Type B pancreatic cell (in vitro differentiated cells): Measurements from ENCODE around the gene EGFL7. TPM values are rescaled to one million over a fixed set of nuclear protein-coding genes. Genes with fewer than 3 reads are reported as not detected.

Source experiments
- DNase-seq: peaks from one replicate; pipeline ENCODE4 v3.0.0; 2021; ENCODE audit warnings: mixed read lengths; ENCODE audit not compliant: unreplicated experiment; ENCODE audit errors: extremely low spot score
- H3K27ac Mint-ChIP-seq: 2 replicates; pipeline ENCODE4 v1.8.0; 2021; ENCODE audit warnings: mild to moderate bottlenecking, mixed read lengths
- H3K27me3 Mint-ChIP-seq: 2 replicates; pipeline ENCODE4 v1.8.0; 2021; ENCODE audit warnings: mixed read lengths
- H3K36me3 Mint-ChIP-seq: 2 replicates; pipeline ENCODE4 v1.8.0; 2021; ENCODE audit warnings: mixed read lengths
- H3K4me1 Mint-ChIP-seq: one replicate; pipeline ENCODE4 v1.8.0; 2021; ENCODE audit warnings: mixed read lengths; ENCODE audit not compliant: unreplicated experiment
- H3K4me3 Mint-ChIP-seq: 2 replicates; pipeline ENCODE4 v1.8.0; 2021; ENCODE audit warnings: mild to moderate bottlenecking, mixed read lengths
- H3K9me3 Mint-ChIP-seq: 2 replicates; pipeline ENCODE4 v1.8.0; 2021; ENCODE audit warnings: mixed read lengths
- CTCF ChIP-seq: fragments of 200-600 bp; sonication (generic); conservative IDR thresholded peaks from 2 replicates; pipeline ENCODE4 v1.5.0; 2021; ENCODE audit warnings: antibody characterized with exemption, mild to moderate bottlenecking
- total RNA-seq: library from RNA; stranded (reverse); gene quantifications from 2 replicates; pipeline ENCODE4 v1.2.1, GENCODE V29; 2021; ENCODE audit warnings: low replicate concordance

Gene EGFL7
- total RNA-seq, 1 donor from 2014 or later, result 20.7 TPM

GRCh38 chr9:136687721-136688223 lies 25.1 kb downstream of the EGFL7 start:
- Mint-ChIP-seq H3K36me3 (no peaks in the 10 kb centered on the region), H3K27me3 (no peaks in the 10 kb centered on the region), H3K27ac (no peak overlapping the region), H3K4me3 (peak overlapping the region; percentile 77), H3K4me1 (peaks cover under 1% of the 10 kb centered on the region), H3K9me3 (no peaks in the 10 kb centered on the region)
- no peak for DNase-seq
- no peak for TF ChIP-seq CTCF

GRCh38 chr9:136688274-136689107 lies 25.8 kb downstream of the EGFL7 start:
- no peaks in the 10 kb centered on the region for H3K27me3 Mint-ChIP-seq
- peaks cover 8% of the 10 kb centered on the region for H3K4me1 Mint-ChIP-seq
- DNase-seq, result no peak
- H3K9me3 Mint-ChIP-seq, result no peaks in the 10 kb centered on the region
- H3K27ac Mint-ChIP-seq, result peak overlapping the region; percentile 46
- peak overlapping the region; percentile 77 for H3K4me3 Mint-ChIP-seq
- H3K36me3 Mint-ChIP-seq, result no peaks in the 10 kb centered on the region
- no peak for TF ChIP-seq CTCF

GRCh38 chr9:136689108-136689460 lies 26.4 kb downstream of the EGFL7 start:
- Mint-ChIP-seq H3K9me3 (no peaks in the 10 kb centered on the region), H3K4me3 (peak overlapping the region; percentile 72), H3K4me1 (peaks cover 8% of the 10 kb centered on the region), H3K27me3 (no peaks in the 10 kb centered on the region), H3K36me3 (no peaks in the 10 kb centered on the region), H3K27ac (no peak overlapping the region)
- DNase-seq, result no peak
- TF ChIP-seq CTCF, result no peak

DNA sequence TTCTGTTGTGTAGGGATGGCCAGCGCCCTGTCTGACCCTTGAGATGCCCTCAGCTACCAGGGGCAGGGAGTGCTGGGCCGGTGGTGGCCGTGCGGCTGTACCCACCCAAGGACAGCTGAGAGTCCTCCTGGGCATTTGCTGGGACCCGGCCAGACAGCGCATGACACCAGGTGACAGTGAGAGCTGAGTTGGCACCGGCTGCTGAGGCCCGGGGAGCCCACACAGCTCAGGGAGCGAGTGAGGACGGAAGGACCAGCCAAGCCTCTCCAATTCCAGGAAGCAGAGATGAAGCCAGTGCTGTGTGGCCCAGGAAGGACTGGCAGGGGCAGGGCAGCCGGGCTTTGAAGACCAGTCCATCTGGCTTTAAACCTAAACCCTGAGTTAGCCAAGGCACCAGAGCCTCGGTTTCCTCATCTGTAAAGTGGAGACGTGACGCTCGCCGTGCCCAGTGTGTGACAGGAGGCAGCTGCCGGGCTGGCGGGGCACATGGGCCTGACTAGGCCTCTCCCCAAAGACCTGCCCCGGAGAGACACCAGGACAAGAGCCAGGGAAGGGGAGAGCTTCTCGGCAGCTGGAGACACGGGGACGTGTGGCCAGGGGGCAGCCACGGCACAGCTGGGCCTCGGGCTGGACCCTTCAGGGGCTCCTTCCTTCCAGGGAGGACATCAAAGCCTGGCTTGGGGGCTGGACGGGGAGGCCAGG lies 27.5 kb downstream of the EGFL7 start:
- TF ChIP-seq CTCF, result no peak
- Mint-ChIP-seq H3K9me3 (no peaks in the 10 kb centered on the region), H3K27me3 (no peaks in the 10 kb centered on the region), H3K4me1 (peaks cover 8% of the 10 kb centered on the region), H3K27ac (no peak overlapping the region), H3K36me3 (no peaks in the 10 kb centered on the region), H3K4me3 (no peak overlapping the region)
- DNase-seq, result no peak

GRCh38 chr9:136690806-136691261 lies 28.1 kb downstream of the EGFL7 start:
- Mint-ChIP-seq H3K27me3 (no peaks in the 10 kb centered on the region), H3K27ac (no peak overlapping the region), H3K4me3 (no peak overlapping the region), H3K4me1 (peaks cover 8% of the 10 kb centered on the region), H3K9me3 (no peaks in the 10 kb centered on the region), H3K36me3 (no peaks in the 10 kb centered on the region)
- no peak for DNase-seq
- TF ChIP-seq CTCF, result no peak
